ENCODE data around the gene ENPP3.

The ENPP3 gene

DNA sequence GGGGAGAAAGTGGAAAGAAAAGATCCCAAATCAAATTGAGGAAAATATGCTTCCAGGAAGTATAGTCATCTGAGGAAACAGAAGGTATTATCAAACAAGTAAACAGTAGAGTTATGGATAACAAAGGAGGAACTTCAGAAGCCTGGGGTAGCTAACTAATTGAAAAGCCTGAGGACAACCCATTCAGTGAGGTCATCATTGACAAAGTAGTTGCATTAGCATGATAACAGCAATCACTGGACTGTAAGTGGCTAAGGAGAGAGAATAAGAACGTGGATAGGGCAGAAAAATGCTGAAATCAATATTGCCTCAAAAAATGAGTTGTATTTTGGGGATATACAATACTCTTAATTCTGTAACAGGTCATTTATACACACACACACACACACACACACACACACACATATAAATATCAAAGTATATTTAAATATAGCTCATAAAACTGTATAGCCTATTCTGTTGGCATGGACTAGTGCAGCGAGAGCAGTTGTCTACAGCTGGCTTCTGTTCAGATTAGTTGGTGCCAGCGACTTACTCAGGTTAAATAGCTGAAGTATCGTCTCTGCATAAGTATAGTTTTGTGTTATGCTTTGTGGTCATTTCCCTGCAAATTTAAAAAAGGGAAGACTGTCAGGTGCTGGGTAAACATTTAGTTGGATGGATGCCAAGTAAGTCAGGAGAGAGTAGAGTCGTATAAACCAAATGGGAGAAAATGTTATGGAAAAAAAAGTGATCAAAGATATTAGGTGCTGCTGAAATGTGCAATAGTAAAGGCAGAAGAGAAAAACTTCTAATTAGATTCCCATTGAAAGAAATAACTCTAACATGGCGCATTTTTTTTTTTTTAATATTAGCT, 107.6 kb downstream of the ENPP3 start:
- H3K9me3 ChIP-seq (ENCODE audit: control insufficient read depth, insufficient read depth, low read length): no peaks in the 10 kb centered on the region
- no peak overlapping the region for H3K4me3 ChIP-seq (ENCODE audit: low read length)
- TF ChIP-seq, protein P1, sequence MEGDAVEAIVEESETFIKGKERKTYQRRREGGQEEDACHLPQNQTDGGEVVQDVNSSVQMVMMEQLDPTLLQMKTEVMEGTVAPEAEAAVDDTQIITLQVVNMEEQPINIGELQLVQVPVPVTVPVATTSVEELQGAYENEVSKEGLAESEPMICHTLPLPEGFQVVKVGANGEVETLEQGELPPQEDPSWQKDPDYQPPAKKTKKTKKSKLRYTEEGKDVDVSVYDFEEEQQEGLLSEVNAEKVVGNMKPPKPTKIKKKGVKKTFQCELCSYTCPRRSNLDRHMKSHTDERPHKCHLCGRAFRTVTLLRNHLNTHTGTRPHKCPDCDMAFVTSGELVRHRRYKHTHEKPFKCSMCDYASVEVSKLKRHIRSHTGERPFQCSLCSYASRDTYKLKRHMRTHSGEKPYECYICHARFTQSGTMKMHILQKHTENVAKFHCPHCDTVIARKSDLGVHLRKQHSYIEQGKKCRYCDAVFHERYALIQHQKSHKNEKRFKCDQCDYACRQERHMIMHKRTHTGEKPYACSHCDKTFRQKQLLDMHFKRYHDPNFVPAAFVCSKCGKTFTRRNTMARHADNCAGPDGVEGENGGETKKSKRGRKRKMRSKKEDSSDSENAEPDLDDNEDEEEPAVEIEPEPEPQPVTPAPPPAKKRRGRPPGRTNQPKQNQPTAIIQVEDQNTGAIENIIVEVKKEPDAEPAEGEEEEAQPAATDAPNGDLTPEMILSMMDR (IDR thresholded peaks at IDR 0.05; ENCODE audit: low read depth, low read length, poor library complexity, severe bottlenecking): no peak
- no peak for TF ChIP-seq EZH2phosphoT487 (IDR thresholded peaks at IDR 0.05; ENCODE audit: borderline replicate concordance, low read length)
- peaks cover 10% of the 10 kb centered on the region for H3K4me1 ChIP-seq (ENCODE audit: control insufficient read depth, low read length)
- peaks cover 45% of the 10 kb centered on the region for H3K36me3 ChIP-seq (ENCODE audit: control insufficient read depth, low read length)
- H3K9me2 ChIP-seq (replicated peaks; ENCODE audit: control insufficient read depth, low read length): no peaks in the 10 kb centered on the region
- H3K27ac ChIP-seq (ENCODE audit: low read depth, low read length): no peak overlapping the region
- peaks cover 7% of the 10 kb centered on the region; the same call in 1 of the 2 replicates for H3F3A ChIP-seq (ENCODE audit: control insufficient read depth, insufficient read depth)
- H3K4me2 ChIP-seq (ENCODE audit: low read length): no peak overlapping the region
- no peaks in the 10 kb centered on the region for H3K27me3 ChIP-seq (ENCODE audit: control insufficient read depth, low read length)
- no peaks in the 10 kb centered on the region for H3K79me2 ChIP-seq (ENCODE audit: control insufficient read depth, low read length)
- no peaks in the 10 kb centered on the region for H4K20me1 ChIP-seq (ENCODE audit: control insufficient read depth, insufficient read depth, low read depth, low read length)

DNA sequence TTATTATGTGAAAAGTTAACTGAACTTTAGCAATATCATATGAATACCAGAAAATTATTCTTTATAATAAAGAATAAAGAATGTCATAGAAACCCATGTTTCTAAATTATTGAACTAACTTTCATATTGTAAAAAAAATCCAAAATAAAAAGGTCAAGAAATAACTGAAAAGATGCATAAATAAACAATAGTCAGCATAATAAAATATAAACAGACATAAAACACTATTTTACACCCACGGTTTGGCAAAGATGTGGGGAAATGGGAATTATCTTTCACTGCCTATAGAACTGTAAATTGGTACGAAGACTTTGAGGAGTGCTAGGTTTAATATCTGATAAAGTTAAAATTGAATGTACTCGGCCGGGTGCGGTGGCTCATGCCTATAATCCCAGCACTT, 108.4 kb downstream of the ENPP3 start:
- Histone ChIP-seq H3K27me3 (ENCODE audit: control insufficient read depth, low read length) (no peaks in the 10 kb centered on the region), H4K20me1 (ENCODE audit: control insufficient read depth, insufficient read depth, low read depth, low read length) (no peaks in the 10 kb centered on the region), H3K4me3 (ENCODE audit: low read length) (no peak overlapping the region), H3K4me1 (ENCODE audit: control insufficient read depth, low read length) (peaks cover 10% of the 10 kb centered on the region), H3K4me2 (ENCODE audit: low read length) (no peak overlapping the region), H3F3A (ENCODE audit: control insufficient read depth, insufficient read depth) (peaks cover 7% of the 10 kb centered on the region; the same call in 1 of the 2 replicates), H3K79me2 (ENCODE audit: control insufficient read depth, low read length) (no peaks in the 10 kb centered on the region), H3K9me3 (ENCODE audit: control insufficient read depth, insufficient read depth, low read length) (no peaks in the 10 kb centered on the region), H3K9me2 (replicated peaks; ENCODE audit: control insufficient read depth, low read length) (no peaks in the 10 kb centered on the region), H3K36me3 (ENCODE audit: control insufficient read depth, low read length) (peaks cover 40% of the 10 kb centered on the region), H3K27ac (ENCODE audit: low read depth, low read length) (no peak overlapping the region)
- TF ChIP-seq, protein P1 (IDR thresholded peaks at IDR 0.05; ENCODE audit: low read depth, low read length, poor library complexity, severe bottlenecking): no peak
- TF ChIP-seq EZH2phosphoT487 (IDR thresholded peaks at IDR 0.05; ENCODE audit: borderline replicate concordance, low read length): no peak

DNA sequence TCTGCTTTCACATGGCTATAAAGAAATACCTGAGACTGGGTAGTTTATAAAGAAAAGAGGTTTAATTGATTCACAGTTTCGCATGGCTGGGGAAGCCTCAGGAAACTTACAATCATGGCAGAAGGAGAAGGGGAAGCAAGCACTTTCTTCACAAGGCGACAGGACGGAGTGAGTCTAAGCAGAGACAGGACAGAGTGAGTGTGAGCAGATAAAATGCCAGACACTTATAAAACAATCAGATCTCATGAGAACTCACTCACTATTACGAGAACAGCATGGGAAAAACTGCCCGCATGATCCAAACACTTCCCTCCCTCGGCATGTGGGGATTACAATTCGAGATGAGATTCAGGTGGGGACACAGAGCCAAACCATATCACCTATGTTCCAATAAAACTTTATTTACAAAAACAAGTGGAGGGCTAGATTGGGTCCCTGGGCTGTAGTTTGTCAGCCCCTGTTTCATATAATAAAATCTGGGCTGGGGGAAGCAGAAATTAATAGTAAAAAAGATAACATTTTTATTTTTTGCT, 110.8 kb downstream of the ENPP3 start:
- Histone ChIP-seq H4K20me1 (ENCODE audit: control insufficient read depth, insufficient read depth, low read depth, low read length) (no peaks in the 10 kb centered on the region), H3K36me3 (ENCODE audit: control insufficient read depth, low read length) (peaks cover 16% of the 10 kb centered on the region), H3K27ac (ENCODE audit: low read depth, low read length) (no peak overlapping the region), H3K9me2 (replicated peaks; ENCODE audit: control insufficient read depth, low read length) (no peaks in the 10 kb centered on the region), H3K4me1 (ENCODE audit: control insufficient read depth, low read length) (no peaks in the 10 kb centered on the region), H3K79me2 (ENCODE audit: control insufficient read depth, low read length) (no peaks in the 10 kb centered on the region), H3K9me3 (ENCODE audit: control insufficient read depth, insufficient read depth, low read length) (no peaks in the 10 kb centered on the region), H3K4me3 (ENCODE audit: low read length) (no peak overlapping the region), H3K27me3 (ENCODE audit: control insufficient read depth, low read length) (no peaks in the 10 kb centered on the region), H3F3A (ENCODE audit: control insufficient read depth, insufficient read depth) (peaks cover 4% of the 10 kb centered on the region; the same call in 1 of the 2 replicates), H3K4me2 (ENCODE audit: low read length) (no peak overlapping the region)
- no peak for TF ChIP-seq EZH2phosphoT487 (IDR thresholded peaks at IDR 0.05; ENCODE audit: borderline replicate concordance, low read length)
- TF ChIP-seq, protein P1 (IDR thresholded peaks at IDR 0.05; ENCODE audit: low read depth, low read length, poor library complexity, severe bottlenecking): no peak
